Tibial nerve (tissue), 4 donors: ENCODE data around the gene PPP1R1B. TPM values are rescaled to one million over a fixed set of nuclear protein-coding genes. Genes with fewer than 3 reads are reported as not detected.

Experiments
- DNase-seq, 2 donors: peaks; one replicate each; pipeline ENCODE4 v3.0.0-alpha.2; 2019; ENCODE audit warnings: low spot score in 2 of 2
- H3K27ac ChIP-seq, 4 donors: fragments of 200-600 bp; sonication (generic) in 3 of 4; one replicate each; pipeline ENCODE4 v1.5.1; 2017 to 2019; ENCODE audit warnings: mild to moderate bottlenecking in 1 of 4
- H3K27me3 ChIP-seq, 2 donors: fragments of 200-600 bp; sonication (generic) in 1 of 2; one replicate each; pipeline versions ENCODE4 v1.5.1 to v1.6.0; 2017 to 2019
- H3K36me3 ChIP-seq, 3 donors: fragments of 200-600 bp; sonication (generic); one replicate each; pipeline ENCODE4 v1.5.1; 2018 to 2019
- H3K4me1 ChIP-seq, 4 donors: fragments of 200-600 bp; sonication (generic) in 3 of 4; one replicate each; pipeline ENCODE4 v1.5.1; 2017 to 2019
- H3K4me3 ChIP-seq, 4 donors: fragments of 200-600 bp; sonication (generic) in 3 of 4; one replicate each; pipeline ENCODE4 v1.5.1; 2017 to 2019; ENCODE audit warnings: mild to moderate bottlenecking in 1 of 4, moderate library complexity in 1 of 4
- H3K9me3 ChIP-seq, 4 donors: fragments of 200-600 bp; sonication (generic) in 3 of 4; one replicate each; pipeline ENCODE4 v1.5.1; 2017 to 2019
- CTCF ChIP-seq, 5 experiments: fragments of 200-600 bp in 3 of 5; fragments of 450-650 bp in 2 of 5; sonication (generic) in 3 of 5; IDR thresholded peaks; one replicate each; pipeline ENCODE4 v1.5.1; 2016 to 2019; ENCODE audit warnings: antibody characterized with exemption in 5 of 5, mild to moderate bottlenecking in 3 of 5, moderate library complexity in 2 of 5
- EP300 ChIP-seq, 2 donors: sonication (generic); formaldehyde crosslinking; IDR thresholded peaks; one replicate each; pipeline ENCODE4 v1.6.1; 2017; ENCODE audit warnings: antibody characterized with exemption in 2 of 2, mild to moderate bottlenecking in 1 of 2
- POLR2A ChIP-seq, 2 donors: fragments of 450-650 bp; IDR thresholded peaks; one replicate each; pipeline ENCODE4 v1.6.1; 2017; ENCODE audit warnings: antibody characterized with exemption in 2 of 2, mild to moderate bottlenecking in 2 of 2, moderate library complexity in 2 of 2
- WGBS, 2 donors: methylation state at CpG; one replicate each; pipeline ENCODE4 v1.1.5; 2018; 5-methylcytosine and 5-hydroxymethylcytosine counted together
- total RNA-seq, 4 donors: library from RNA; depleted of rRNA; stranded (reverse); fragments of >200 nt; gene quantifications; one replicate each; pipeline ENCODE4 v1.1.0, GENCODE V29; 2016

PPP1R1B gene
- total RNA-seq, 4 donors from 2014 or later: 10.4 to 20.4 (median 12.7) TPM

GRCh38 chr17:39598047-39598481 is 28.7 kb upstream of the PPP1R1B start:
- Histone ChIP-seq H3K9me3 (no peaks in the 10 kb centered on the region), H3K4me3 (no peak overlapping the region), H3K36me3 (no peaks in the 10 kb centered on the region), H3K27me3 (peaks cover 0 to 97% of the 10 kb centered on the region in 2 donors), H3K4me1 (peaks cover 0 to 40% (median 14%) of the 10 kb centered on the region in 4 donors), H3K27ac (no peak overlapping the region)
- TF ChIP-seq CTCF (IDR thresholded peaks at IDR 0.05): no peak
- no peak for TF ChIP-seq POLR2A (IDR thresholded peaks at IDR 0.05)
- TF ChIP-seq EP300 (IDR thresholded peaks at IDR 0.05): no peak
- WGBS, 2 donors: 11 to 16% methylated on average over 13 of the region's 13 CpGs
- no peak for DNase-seq

GRCh38 chr17:39598630-39599003 is 28.1 kb upstream of the PPP1R1B start:
- H3K36me3 ChIP-seq: no peaks in the 10 kb centered on the region
- DNase-seq: no peak
- H3K27me3 ChIP-seq: peaks cover 0 to 97% of the 10 kb centered on the region in 2 donors
- H3K9me3 ChIP-seq: no peaks in the 10 kb centered on the region
- no peak for TF ChIP-seq POLR2A (IDR thresholded peaks at IDR 0.05)
- TF ChIP-seq CTCF (IDR thresholded peaks at IDR 0.05): no peak
- no peak for TF ChIP-seq EP300 (IDR thresholded peaks at IDR 0.05)
- 2 to 3% methylated on average over 17 of the region's 17 CpGs for WGBS, 2 donors
- no peak overlapping the region for H3K4me3 ChIP-seq
- H3K4me1 ChIP-seq: peaks cover 0 to 40% (median 14%) of the 10 kb centered on the region in 4 donors
- H3K27ac ChIP-seq: no peak overlapping the region

GRCh38 chr17:39599004-39599664 is 27.6 kb upstream of the PPP1R1B start:
- TF ChIP-seq CTCF (IDR thresholded peaks at IDR 0.05): no peak
- TF ChIP-seq EP300 (IDR thresholded peaks at IDR 0.05): no peak
- TF ChIP-seq POLR2A (IDR thresholded peaks at IDR 0.05): no peak
- H3K4me1 ChIP-seq: peaks cover 0 to 43% (median 14%) of the 10 kb centered on the region in 4 donors
- H3K9me3 ChIP-seq: no peaks in the 10 kb centered on the region
- no peak overlapping the region for H3K4me3 ChIP-seq
- 2 to 4% methylated on average over 34 to 36 of the region's 36 CpGs for WGBS, 2 donors
- no peak overlapping the region for H3K27ac ChIP-seq
- no peak for DNase-seq
- no peaks in the 10 kb centered on the region for H3K36me3 ChIP-seq
- peaks cover 2 to 98% of the 10 kb centered on the region in 2 donors for H3K27me3 ChIP-seq

- WGBS, 2 donors: 4 to 5% methylated on average over 22 to 28 of the region's 28 CpGs
- peaks cover 4 to 100% of the 10 kb centered on the region in 2 donors for H3K27me3 ChIP-seq
- TF ChIP-seq POLR2A (IDR thresholded peaks at IDR 0.05) (no peak), CTCF (IDR thresholded peaks at IDR 0.05) (no peak), EP300 (IDR thresholded peaks at IDR 0.05) (no peak)
These were observed 27.0 kb upstream of the PPP1R1B start for GRCh38 chr17:39599665-39600231.

GRCh38 chr17:39600288-39600996 is 26.3 kb upstream of the PPP1R1B start:
- H3K4me1 ChIP-seq: peaks cover 0 to 56% (median 17%) of the 10 kb centered on the region in 4 donors
- peaks cover 4 to 100% of the 10 kb centered on the region in 2 donors for H3K27me3 ChIP-seq
- WGBS, 2 donors: 4 to 6% methylated on average over 13 of the region's 13 CpGs
- no peak overlapping the region for H3K4me3 ChIP-seq
- H3K36me3 ChIP-seq: no peaks in the 10 kb centered on the region
- DNase-seq: no peak
- TF ChIP-seq CTCF (IDR thresholded peaks at IDR 0.05) (no peak), EP300 (IDR thresholded peaks at IDR 0.05) (no peak)
- H3K9me3 ChIP-seq: no peaks in the 10 kb centered on the region
- H3K27ac ChIP-seq: no peak overlapping the region

More at GRCh38 chr17:39599665-39600231, 27.0 kb upstream of the PPP1R1B start:
- H3K36me3 ChIP-seq: no peaks in the 10 kb centered on the region
- H3K27ac ChIP-seq: no peak overlapping the region
- H3K4me1 ChIP-seq: peaks cover 0 to 49% (median 14%) of the 10 kb centered on the region in 4 donors
- H3K9me3 ChIP-seq: no peaks in the 10 kb centered on the region
- DNase-seq: no peak
- no peak overlapping the region for H3K4me3 ChIP-seq
